ENCODE results near the gene TMEM266.

- TF ChIP-seq CTCF (IDR thresholded peaks at IDR 0.05 in 8 of 11, conservative IDR thresholded peaks at IDR 0.05 in 3 of 11) (no peak), POLR2A (IDR thresholded peaks at IDR 0.05) (no peak)
Observed at GRCh38 chr15:76151599-76151974, 91.8 kb downstream of the TMEM266 start.

Measured in spleen (tissue), 7 donors.